NCI-H774 (cell line): ENCODE data around the gene ASTL.

ENCODE experiments used
- DNase-seq: peaks from one replicate; lab custom pipeline; 2025; lab: John Stamatoyannopoulos, UW

Gene ASTL

GRCh38 chr2:96083064-96083939, 55.0 kb downstream of the ASTL start:
- no peak for DNase-seq

DNA sequence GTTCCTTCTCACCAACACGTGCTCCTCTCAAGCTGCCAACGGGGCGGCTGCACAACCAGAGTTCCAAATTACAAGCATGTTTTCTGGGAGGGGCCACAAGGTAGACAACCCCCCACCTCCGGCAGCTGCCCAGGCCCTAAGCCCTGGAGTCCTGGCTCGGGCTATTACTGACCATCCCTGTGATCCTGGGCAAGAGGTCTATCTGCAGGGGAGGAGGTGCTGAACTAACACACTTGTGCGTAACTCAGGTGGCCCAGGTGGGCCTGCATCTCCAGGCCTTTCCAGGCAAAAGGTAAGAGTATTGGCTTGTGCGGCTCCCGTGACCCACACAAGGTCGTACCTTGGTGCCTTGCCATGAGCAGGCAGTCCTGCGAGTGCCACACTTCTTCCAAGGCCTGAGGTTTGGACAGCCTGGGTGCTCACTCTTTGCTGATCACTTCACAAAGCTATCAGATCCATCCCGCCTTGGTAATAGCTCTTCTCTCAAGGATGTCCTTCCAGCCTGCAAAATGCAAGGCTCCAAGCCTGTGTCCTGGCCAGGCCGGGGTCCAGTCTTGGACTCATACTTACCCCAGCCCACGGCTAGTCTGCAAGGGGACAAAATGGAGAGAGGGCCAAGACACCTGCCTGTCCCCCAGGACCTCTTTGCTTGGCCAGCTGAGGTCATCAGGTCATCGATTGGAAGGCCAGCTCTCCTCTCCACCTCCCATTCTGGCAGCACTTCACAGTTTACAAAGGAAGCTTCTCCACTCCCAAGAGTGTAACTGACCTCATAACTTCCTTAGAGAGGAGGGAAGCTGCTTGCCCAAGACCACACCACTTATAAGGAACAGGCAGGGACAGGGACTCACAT, 55.9 kb downstream of the ASTL start:
- DNase-seq, result no peak

GRCh38 chr2:96081042-96081441, 57.3 kb downstream of the ASTL start:
- DNase-seq, result no peak

- no peak for DNase-seq
Measured at GRCh38 chr2:96075199-96075771, 63.0 kb downstream of the ASTL start.

- no peak for DNase-seq
Measured at GRCh38 chr2:96074156-96074555, 64.1 kb downstream of the ASTL start.

DNA sequence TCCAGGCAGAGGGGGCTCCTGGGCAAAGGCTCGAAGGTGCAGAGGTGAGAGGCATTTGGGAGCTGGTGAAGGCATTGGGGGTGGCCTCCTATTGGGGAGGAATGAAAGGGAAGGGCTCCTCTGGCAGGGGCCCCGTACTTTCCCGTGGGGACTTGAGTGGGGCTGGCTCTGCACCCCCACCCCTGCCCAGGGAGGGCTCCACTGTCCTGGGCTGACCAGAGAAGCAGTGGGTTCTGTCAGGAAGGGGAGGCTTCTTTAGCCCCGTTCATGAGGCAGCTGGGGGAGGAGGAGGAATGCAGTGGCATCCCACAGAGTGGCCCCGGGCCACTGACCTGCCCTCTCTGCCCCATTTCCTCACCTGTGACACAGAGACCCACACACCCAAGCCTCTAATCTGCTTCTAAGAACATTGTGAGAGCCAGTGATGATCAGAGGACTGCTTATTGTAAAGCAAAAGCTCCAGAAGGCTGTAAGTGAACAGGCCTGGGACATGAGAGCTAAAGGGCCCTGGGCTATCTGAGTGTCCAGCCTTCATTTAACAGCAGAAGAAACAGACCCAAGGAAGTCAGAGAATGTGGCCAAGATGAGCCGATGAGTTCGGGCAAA, 65.0 kb downstream of the ASTL start:
- DNase-seq, result no peak
